HG03045 (cell line): ENCODE data around the gene GRIK3.

Source experiments
- ATAC-seq: cut with Tn5 transposase; IDR thresholded peaks from one replicate; pipeline ENCODE4 v1.9.1; 2021; ENCODE audit warnings: mild to moderate bottlenecking, moderate library complexity; ENCODE audit not compliant: unreplicated experiment

The GRIK3 gene

DNA sequence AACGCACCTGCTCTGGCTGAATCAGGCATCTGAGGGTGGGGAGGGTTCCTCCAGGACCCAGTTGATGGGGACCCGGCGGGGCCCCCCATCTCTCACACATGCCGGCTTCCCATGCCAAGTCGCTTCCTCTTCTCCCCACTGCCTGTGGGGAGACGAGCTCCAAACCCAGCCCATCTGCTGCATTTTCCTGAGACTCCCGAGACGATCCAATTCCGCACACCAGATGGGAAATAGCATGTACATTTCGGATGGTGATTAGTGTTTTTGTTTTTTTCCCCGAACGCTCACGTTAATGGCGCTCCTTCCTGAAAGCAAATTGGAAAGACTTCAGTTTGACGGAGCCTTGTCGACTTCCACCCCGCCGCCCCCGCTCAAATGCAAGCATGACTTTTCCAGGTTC, 13.2 kb upstream of the GRIK3 start:
- ATAC-seq = no peak

DNA sequence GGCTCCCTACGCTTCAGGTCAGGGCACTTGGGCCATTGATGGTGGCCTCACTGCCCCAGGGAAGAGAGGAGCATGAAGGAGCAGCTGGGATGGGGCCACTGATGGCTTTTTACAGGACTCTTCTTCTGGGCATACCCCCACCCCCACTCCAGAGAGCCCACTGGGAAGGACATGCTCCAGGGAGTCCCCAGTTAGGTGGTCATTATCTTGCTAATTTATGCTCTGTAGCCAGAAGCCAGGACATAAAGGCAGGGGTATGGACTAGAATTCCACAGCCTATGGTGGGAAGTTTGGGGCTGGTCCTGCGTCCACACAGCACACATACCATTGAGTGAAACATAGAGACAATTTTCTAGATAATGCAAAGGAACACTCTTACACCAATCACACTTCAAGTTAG, 8.8 kb upstream of the GRIK3 start:
- ATAC-seq = no peak

DNA sequence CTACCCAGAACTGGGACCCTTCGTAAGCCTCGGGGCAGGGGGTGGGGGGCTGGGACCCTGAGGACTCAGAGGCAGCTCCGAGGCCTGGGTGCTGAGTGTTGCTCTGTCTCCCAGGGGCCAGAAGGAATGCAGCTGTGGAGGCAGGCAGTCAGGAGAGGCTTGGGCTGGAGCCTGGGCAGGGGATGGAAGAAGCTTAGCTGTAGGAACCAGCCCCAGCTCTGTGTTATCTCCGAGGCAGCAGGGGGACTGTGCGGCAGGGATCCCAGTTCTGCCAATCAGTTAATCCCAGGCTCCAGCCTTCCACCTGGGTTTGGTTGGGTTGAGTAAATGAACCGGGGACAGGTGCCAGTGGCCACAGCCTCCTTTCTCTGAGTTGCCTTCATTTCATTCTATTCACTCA, 8.2 kb upstream of the GRIK3 start:
- ATAC-seq = no peak

DNA sequence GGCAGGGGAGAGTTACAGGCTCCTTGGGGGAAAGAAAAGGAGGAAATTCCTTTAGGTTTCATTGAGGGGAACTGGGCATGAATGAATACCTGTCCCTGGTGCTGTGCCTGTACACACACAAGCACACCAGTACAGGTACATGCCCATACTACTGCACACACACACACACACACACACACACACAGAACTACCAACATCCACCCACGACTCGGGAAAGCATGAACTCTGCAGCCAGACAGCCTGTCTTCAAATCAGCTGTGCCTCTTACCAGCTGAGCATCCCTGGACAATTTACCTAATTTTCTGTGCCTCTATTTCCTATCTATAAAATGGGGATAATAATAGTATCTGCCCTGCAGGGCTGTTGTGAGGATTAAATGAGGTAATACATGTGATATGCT, 7.2 kb upstream of the GRIK3 start:
- no peak for ATAC-seq

DNA sequence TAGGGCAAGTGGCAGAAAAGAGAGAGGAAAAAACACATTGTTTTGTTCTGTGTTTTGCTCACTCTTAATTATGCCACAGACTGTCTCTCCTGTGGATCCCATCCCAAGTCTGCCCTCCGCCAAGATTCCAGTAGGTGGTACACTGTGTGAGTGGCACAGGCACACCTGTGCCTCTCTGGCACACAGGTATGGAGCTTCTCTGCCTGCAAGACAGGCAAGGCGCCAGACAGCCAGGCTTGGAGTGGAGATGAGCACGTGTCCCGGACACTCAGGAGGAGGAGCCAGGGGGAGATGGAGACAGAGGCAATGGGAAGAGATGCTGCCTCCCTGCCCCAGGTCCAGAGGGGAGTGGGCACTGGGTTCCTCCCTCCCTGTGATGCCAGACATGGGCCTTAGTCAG, 6.5 kb upstream of the GRIK3 start:
- no peak for ATAC-seq

DNA sequence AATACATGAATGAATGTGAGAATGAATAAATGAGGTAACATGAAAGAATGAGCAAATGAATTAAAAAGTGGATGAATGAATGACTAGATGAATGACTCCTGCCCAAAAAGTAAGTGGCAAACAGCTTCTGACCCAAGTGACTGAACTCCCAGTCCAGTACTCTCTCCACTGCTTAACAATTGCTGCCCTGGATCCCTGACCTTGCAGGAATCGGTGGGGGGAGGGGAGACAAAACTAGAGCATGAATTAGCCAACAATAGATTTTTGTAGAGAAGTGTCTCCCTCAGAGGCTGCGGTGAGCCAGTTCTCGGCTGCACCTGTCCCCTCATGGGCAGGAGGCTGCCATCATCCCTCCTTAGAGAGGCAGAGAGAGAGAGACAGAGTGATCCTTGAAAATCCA, 5.9 kb upstream of the GRIK3 start:
- no peak for ATAC-seq

DNA sequence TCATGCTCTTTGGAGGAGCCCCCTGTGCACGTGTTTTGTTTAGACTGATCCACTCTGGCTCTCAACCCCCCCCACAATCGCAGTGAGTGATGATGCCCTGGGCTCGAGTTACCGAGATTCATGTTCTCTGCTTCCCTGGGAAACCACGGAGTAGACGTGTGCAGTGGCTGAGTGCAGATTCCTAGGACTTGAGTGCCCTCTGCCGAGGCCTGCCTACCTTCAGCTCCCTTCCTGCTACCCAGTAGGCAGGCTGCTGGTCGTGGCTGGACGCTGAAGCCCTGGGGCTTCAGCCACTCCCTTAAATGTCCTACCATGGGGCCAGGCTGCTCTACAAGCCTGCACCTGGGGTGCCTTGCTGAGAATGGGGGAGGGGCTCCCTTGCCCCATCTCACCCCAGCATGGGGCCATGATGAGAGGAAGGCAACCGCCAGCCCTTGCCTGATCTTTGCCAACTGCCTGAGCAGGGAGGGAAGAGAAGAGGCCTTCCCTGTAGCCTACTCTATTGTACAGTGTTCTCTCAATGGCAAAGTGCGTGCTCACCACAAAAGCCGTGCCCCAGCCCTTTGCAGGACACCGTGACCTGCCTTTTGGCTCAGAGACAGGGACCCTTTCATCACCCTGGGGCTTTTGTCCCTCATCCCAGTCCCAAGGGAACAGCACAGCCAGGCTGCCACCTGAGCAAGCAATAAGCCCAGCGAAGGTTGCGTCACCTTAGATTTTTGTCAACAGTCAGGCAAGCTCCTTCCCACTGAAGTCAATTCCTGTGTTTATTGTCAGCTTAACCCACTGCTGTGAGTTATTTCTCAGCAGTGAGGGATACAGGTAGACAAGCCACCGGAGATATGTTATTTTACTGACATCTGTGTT, 4.1 kb upstream of the GRIK3 start:
- no peak for ATAC-seq

DNA sequence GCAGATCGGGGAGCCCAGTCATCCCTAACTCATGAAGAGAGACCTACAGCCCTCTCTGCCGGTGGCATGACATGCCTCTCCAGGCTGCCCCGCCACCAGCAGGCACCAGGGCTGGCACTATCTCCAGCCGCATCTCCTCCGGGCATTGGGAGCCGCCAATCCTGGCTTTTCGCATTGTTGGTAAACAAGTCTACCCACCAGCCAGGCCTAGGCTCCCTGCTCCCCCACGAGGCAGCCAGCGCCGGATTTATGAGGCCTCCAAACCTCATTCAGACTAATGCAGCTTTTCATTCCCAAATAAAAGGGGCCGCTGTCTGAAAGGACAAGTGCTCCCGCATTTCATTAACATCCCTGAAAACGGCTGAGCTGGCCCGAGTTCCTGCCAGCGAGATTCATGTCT, 3.4 kb upstream of the GRIK3 start:
- no peak for ATAC-seq

DNA sequence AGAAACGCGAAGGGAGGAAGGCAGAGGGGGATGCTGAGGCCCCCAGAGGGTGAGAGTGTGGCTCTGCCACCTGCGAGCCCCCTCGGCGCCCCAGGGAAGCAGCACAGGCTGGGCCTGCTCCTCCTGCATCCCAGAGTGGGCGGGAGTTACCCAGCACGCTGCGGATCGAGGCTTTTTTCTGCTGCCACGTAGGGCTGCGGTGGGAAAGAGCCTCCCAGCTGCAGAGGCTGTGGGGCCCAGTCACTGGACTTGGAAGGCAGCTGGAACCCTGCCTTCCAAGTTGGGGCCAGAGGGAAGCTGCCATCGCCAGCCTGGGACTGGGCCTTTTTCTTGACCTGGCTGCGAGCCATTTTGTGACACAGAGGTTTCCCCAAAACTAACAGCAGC, 2.3 kb upstream of the GRIK3 start:
- ATAC-seq = no peak

DNA sequence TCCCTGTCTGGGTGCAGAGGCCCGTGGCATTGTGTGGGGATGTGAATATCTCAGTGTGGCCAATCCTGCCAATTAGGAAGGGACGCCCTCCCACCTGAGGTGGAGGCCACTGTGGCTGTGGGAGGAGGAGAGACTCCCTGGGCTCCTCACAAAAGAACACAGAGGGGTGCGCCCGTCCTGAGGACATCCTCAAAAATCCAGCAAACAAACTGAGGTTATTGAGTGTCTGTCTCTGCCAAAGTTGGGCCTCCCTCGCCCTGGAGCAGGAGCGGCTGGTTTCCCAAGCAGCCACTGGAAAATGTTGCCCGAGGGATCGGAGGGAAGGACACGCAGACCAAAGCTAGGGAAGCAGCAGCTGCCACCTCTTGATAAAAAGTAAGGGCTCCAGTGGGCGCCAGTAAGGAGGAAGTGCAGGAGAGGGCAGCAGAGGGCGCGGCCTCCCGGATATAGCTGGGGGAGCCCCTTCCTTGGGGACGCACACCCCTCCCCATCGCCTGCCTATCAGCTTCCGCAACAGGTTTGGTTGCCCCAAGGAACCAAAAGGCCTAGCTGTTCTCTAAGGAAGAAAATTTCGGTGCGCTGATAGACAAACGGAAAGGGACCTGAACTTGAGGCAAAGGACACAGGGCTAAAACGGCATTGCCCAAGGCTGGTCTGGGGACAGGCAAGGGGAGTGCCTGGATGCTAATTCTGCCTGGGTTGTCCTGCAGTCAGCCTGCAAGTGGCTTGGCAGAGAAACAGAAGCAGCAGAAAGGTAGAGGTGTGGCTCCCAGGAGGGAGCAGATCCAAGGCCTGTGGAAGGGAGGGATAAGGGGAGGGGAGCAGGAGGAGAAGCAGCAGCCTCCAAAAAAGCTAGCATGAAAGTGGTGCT, 1.7 kb upstream of the GRIK3 start:
- ATAC-seq = no peak

DNA sequence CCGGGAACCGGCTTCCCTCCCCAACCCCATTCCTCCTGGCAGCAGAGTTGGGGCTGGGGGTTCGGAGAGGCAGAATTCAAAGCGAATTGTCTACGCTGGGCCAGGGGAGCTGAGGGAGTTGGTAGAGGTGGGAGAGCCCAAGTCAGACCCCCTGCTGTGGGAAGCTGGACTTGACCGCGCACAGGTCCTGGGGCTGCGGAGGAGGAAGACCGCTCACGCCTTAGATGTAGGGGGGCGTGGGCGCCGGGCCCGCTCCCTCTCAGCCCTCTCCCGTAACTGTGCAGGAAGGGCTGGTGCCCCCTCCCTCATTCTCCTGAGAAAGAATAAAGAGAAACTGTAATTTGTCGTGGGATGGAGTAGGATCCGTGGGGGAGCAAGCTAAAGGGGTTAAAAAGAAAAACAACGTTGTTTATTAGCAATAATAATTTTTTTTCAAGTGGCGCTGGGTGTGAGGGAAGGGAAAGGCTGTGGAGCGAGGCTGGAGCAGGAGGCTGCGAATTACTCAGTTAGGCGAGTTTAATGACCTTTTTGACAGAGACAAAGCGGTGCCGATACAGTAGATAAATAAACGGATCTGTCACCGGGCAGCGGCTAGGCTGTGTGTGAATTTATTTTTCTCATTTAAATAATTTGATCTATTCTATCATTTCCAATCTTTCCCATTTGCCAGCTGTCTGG, 838 bp upstream of the GRIK3 start:
- ATAC-seq = no peak

DNA sequence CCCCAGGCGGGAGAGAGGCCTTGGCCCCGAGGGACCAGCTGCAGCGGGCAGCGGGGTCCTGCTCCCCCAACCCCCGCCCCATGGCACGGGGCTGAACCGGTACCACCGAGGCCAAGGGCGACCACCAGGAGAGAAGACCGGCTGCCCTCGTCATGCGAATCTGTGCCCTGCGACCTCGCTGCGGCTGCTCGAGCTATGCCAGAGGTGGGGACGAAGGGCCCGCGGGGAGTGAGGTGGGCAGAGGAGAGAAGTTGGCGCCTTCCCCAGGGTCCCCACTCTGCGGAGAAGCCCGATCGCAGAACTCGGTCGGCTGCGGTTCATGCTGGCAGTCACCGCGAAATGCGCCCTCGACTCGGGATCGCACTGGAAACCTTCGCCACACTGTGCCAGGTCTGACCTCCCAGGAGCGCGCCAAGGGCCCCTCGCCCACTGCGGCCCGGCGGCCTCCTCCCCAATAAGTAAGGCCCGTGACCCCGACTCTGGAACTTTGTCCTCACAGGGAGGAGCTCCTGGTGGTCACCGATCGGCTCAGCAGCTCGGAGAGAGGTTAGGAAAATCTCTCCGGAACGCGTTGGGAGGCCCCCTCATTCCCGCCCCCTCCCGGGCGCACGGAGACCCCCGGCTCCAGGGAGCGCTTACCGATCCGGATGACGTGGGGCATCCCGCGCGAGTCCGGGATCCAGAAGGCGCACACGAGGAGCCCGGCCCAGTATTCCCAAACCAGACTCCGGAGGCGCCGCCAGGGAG, 787 bp downstream of the GRIK3 start:
- ATAC-seq = no peak

DNA sequence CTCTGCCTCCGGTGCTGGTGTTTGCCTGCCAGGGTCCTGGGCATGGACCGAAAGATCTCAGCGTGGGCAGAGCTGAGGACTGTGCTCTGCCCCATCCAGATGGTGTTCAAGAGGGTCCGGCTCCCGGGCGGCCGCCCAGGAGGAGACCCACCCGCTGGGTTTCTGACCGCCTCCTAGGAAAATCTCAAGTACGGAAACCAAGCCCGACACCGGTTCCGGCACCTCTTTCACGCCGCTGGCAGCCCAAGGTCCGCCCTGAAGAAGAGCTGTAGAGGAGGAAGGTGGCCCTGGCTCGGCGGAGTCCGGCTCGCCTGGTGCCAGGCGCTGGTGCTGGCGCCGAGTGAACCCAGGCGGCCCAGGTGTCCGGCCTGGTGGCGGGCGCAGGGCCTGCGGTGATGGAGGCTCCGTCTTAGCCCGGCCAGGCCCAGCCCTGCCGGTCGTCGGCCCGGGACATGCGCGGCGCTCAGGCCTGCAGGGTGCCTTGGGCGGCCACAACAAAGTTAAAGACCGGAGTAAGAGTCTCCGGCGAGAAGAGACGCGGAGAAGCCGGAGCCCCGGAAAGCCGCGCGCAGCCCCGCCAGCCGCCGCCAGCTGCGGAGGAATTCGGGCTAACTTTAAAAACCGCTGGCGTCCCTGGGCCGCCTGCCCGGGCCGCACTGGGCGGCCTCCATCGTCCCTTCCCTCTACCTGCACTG, 1.5 kb downstream of the GRIK3 start:
- ATAC-seq = no peak

DNA sequence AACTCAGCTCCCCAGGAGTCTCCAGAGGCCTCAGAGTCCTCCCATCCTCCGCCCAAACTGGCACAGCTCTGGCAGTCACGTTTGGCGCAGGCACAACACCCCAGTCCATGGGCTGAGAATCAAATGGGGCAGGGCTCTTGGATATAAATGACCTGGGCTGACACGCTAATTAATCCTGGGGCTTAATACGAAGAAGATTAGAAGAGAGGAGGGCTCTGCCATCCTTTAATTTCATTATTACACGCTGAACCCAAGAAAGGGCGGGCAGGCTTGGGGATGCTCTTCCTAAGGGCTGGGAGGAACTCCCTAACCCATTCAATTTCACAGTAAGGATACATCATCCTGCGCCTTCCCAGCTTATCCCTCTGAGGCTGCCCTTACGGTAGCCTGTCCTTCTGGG, 2.4 kb downstream of the GRIK3 start:
- no peak for ATAC-seq

DNA sequence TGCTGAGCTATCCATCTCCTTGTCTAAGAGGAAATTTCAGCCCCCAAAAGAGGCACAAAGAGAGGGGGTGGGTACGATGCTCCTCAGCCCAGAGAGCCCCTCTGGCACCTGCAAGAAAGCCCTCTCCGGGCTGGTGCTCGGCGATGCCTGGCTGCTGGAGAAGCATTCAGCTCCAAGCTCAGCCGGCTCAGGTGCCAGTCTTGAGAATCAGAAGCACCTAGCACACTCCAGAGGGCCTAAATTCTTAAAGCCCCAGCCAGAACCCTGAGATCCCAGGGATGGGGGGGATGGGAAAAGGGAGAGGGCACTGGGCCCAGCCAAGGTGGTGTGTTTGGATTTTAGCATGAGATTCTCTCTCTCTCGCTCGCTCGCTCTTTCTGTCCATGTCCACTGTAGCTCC, 2.9 kb downstream of the GRIK3 start:
- ATAC-seq = no peak

DNA sequence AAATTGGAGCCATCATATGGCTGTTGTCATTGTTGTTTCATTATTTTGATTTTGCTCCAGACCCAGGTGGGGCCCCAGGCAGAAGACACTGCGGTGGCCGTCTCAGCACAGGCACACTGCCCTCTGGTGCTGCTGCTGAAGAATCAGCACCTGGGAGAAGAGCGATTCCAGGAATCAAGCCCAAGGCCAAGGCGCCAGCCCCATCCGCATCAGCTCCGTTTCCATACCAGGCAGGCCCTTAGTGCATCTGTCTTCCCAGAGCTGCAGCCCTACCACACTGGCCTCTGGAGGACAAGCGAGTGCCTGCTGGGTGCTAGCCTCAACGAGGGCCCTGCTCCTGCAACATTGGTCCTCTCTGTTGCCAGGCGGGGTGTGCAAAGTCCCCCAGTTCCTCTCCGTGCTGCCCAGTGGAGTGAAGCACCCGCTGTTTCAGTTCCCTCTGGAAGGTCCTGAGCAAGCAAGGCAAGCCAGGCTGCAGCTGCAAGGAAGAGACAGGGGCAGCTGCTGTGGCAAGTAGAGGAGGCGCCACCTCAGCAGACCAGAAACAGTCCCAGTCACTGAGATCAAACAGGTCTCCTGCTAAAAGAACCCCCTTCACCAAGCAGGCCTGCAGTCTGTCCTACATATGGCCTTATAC, 5.2 kb downstream of the GRIK3 start:
- ATAC-seq = no peak

DNA sequence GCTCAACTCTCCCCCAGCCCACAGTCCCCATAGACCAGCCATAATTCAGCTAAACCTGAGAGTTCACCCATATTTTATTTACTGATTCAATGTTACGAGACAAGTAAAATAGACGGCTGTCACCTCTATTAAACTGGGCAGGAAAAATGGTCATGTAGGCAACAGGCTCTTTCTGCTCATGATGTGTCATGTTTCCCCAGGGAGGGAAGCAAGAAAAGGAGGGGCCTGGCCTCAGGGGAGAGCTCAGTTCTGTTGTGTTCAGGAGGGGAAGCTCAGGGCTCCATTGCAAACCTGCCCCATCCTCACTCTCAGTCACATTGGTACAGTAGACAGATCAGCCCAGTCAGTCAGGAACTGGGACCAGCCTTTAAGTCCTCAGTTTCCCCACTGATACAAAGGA, 12.8 kb downstream of the GRIK3 start:
- ATAC-seq = no peak

DNA sequence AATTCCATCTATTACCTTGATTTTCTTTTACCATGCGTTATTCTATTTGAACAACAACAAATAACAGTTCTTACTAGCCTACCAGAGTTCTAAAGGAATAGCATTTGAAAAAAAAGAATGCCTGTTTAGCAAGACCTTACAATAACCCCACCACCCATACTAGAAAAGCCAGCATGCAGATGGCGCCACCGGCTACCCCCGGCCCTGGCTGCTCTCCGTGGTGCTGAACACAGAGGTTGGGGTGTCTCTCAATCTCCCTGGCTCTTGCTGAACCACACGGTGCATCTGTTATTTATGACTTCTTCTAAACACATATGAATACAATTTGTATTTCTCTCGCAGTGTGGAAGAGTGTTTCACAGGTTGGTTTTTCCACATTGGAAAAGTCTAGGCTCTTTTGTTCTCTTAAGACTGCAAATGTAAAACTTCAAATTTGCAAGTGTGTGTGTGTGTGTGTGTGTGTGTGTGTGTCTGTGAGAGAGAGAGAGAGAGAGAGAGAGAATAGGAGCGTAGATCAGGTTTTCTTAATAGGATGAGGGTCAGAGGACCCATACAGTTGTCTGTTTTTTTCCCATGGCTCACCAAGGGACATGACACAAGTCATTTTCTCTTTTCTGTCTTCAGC, 13.6 kb downstream of the GRIK3 start:
- ATAC-seq = no peak

DNA sequence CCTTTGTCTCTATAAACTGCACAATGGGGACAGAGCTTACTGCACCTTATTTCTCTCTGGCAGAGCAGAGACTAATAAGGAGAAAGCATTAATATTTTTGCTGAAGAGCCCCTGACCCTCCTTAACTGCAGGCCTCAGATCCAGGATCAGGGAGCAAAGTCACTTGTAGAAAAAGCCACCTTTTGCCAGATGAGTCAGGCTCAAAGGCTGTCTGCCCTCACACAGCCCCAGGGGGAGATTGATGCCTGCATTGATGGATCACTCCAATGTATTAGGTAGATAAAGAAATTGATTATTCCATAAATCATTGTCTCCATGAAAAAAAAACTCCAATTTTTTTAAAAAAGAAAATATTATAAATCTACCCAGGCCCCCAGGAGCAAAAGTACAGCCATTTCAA, 15.8 kb downstream of the GRIK3 start:
- no peak for ATAC-seq
